T-helper 1 cell treated with Interleukin-12 subunit alpha and Interleukin-12 subunit beta and Interleukin-4 antibody, amounts not matched to agents 30 μg/mL and 1 μg/mL, for 36 hours (primary cell): ENCODE measurements around the gene MYL12B.
A peak's percentile ranks its signal among the peaks of the same experiment; 100 is the strongest.
"Not testable (repeated sequence)": the region's sequence is repeated elsewhere in the genome, so short reads cannot be mapped to it uniquely, and the experiment has no call there.

Experiments used
- H3K27ac Mint-ChIP-seq: one replicate; pipeline ENCODE4 v1.8.0; 2021; ENCODE audit warnings: mild to moderate bottlenecking, mixed read lengths
- H3K27me3 Mint-ChIP-seq: one replicate; pipeline ENCODE4 v1.8.0; 2021; ENCODE audit warnings: low read depth, mixed read lengths
- H3K36me3 Mint-ChIP-seq: one replicate; pipeline ENCODE4 v1.8.0; 2021; ENCODE audit warnings: low read depth, mixed read lengths
- H3K4me1 Mint-ChIP-seq: one replicate; pipeline ENCODE4 v1.8.0; 2021; ENCODE audit warnings: low read depth, mixed read lengths
- H3K4me3 Mint-ChIP-seq: one replicate; pipeline ENCODE4 v1.8.0; 2021; ENCODE audit warnings: mild to moderate bottlenecking, moderate library complexity, mixed read lengths
- H3K9me3 Mint-ChIP-seq: one replicate; pipeline ENCODE4 v1.8.0; 2021; ENCODE audit warnings: mixed read lengths

Gene MYL12B

DNA sequence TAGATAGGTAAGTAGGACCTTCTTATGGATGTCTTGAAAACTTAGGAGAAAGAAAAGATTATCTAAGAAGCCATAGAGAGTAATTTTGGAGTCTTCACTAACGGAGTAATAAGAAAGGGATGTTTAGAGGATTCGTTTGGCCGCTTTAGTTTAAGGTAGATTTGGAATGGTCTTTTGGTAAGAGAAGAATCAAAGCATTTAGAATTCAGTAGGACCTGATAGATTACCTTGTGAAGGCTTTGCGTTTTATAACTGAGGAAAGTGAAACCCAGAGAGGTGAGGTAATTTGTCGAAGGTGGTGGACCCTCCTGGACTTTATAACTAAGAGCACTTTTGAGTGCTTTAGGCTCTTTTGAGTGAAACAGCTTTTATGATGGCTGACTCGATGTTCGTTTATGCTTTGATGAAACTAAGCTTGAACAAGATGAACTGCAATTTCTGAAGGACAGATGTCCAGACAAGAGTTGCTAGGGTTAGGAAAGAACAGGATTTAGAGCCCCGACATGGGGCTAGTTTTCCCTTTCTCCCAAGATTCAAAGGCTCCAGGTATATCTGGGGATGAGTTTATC, 1.3 kb downstream of the MYL12B start:
- Mint-ChIP-seq H3K27ac (peak overlapping the region; percentile 70), H3K9me3 (no peaks in the 10 kb centered on the region), H3K4me1 (peaks cover 69% of the 10 kb centered on the region), H3K36me3 (peaks cover 24% of the 10 kb centered on the region), H3K4me3 (peak overlapping the region; percentile 89), H3K27me3 (no peaks in the 10 kb centered on the region)

DNA sequence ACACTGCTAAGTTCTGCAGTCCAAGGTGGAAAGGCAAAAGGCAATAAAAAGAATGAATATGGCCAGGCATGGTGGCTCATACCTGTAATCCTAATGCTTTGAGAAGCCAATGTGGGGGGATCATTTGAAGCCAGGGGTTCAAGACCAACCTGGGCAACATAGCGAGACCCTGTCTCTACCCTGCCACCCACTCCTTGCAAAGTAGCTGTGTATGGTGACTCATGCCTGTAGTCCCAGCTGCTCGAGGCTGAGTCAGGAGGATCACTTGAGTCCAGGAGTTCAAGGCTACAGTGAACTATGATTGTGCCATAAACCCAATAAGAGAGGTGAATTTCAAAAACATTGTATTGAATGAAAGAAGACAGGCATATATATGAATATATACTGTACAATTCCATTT, 2.4 kb downstream of the MYL12B start:
- Mint-ChIP-seq H3K27ac (no peak overlapping the region), H3K4me3 (peak overlapping the region; percentile 3), H3K27me3 (no peaks in the 10 kb centered on the region)

DNA sequence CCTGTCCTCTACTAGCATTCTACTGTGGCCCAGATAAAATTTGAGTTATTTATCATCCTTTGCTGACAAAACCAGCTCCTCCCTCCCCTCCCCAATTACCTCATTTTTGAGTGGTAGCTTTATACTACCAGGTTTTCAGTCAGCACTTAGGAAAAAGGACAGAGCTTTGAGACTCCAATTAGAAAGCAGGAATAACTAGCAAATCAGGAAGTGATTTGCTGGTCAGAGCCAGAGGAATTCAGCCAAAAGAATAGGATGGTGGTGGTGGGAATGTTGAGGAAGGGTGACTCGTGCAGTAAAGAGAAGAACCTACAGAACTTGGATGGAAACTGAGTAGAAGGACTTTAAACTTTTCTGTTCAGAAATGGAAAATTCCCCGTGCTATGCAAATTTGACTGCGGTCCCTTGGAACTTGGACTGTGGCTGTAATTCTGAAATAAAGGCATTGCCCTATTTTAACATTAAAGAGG, 3.7 kb downstream of the MYL12B start:
- H3K4me3 Mint-ChIP-seq = no peak overlapping the region

More for the DNA sequence above, 2.4 kb downstream of the MYL12B start:
- no peaks in the 10 kb centered on the region for H3K9me3 Mint-ChIP-seq
- H3K36me3 Mint-ChIP-seq = peaks cover 25% of the 10 kb centered on the region
- H3K4me1 Mint-ChIP-seq = peaks cover 70% of the 10 kb centered on the region

DNA sequence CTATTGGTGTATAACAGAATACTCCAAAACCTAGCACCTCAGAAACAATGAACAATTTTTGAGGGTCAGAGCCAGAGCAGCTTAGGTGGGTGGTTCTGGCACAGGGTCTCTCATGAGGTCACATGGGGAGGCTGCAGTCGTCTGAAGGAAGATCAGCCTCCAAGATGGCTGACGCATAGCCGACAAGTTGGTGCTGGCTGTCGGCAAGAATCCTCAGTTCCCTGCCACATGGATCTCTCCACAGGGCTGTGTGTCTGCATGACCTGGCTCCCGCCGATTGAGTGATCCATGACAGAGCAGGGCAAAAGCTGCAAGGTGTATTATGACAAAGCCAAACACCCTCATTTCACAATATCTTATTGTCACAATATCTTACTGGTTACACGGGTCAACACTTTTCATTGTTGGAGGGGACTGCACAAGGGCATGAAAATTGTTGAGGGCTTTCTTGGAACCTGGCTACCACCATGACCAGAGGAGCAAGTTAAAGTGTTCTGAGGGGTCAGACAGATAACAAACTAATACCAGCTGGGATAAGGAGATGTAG, 4.2 kb downstream of the MYL12B start:
- Mint-ChIP-seq H3K9me3 (no peaks in the 10 kb centered on the region), H3K27ac (no peak overlapping the region), H3K27me3 (no peaks in the 10 kb centered on the region), H3K4me3 (no peak overlapping the region), H3K36me3 (peaks cover 18% of the 10 kb centered on the region), H3K4me1 (peaks cover 69% of the 10 kb centered on the region)

More for the DNA sequence above, 3.7 kb downstream of the MYL12B start:
- Mint-ChIP-seq H3K9me3 (no peaks in the 10 kb centered on the region), H3K4me1 (peaks cover 71% of the 10 kb centered on the region), H3K27me3 (no peaks in the 10 kb centered on the region), H3K27ac (no peak overlapping the region), H3K36me3 (peaks cover 22% of the 10 kb centered on the region)

DNA sequence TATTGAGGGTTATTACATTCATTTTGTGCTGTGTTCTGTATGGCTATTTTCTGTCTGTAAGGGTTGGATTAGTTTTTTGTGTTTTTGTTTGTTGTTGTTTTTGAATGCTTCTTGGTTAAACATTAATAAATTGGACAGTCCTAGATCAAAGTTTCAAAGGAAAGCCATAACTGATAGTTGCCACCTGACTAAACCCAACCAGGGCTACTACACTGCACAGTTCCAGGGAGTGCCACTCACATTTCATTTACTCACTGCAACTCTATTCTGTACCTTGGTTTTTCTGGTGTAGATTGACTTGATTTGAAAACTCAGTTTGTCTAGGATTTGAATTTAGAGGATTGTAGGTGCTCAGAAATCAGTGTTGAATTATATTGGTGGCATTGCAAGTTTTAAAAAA, 6.4 kb downstream of the MYL12B start:
- Mint-ChIP-seq H3K27ac (no peak overlapping the region), H3K27me3 (no peaks in the 10 kb centered on the region), H3K36me3 (peaks cover 17% of the 10 kb centered on the region), H3K9me3 (no peaks in the 10 kb centered on the region), H3K4me1 (peaks cover 70% of the 10 kb centered on the region), H3K4me3 (no peak overlapping the region)

DNA sequence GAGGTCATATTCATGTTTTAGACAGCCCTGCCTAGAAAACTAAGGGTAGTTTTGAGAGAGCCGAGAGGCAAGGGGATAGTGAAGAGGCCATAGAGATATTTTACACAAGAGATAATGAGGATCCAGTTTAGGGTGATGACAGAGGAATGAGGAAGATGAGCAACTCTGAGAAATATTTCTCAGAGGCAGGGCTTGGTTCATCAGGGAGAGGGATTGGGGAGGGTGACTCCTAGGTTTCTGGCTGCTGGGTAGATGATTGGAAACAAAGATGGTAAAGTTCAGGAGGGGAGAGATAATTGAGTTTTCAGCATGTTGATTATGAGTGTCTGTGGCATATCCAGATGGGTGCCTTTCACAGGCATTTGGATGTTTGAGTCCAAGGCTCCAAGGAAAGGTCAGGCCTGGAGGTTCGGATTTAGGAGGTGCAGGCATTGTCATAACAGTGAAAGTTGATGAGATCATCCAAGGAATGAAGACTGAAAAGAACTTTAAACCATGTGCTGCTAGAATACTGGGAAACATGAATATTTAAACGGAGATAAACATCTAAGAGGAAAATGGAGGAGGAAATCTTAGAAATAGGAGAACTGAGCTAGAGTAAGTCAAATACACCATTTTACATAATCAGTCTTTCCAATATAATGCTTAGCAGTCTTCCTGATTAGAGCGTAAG, 7.4 kb downstream of the MYL12B start:
- H3K27ac Mint-ChIP-seq = no peak overlapping the region

DNA sequence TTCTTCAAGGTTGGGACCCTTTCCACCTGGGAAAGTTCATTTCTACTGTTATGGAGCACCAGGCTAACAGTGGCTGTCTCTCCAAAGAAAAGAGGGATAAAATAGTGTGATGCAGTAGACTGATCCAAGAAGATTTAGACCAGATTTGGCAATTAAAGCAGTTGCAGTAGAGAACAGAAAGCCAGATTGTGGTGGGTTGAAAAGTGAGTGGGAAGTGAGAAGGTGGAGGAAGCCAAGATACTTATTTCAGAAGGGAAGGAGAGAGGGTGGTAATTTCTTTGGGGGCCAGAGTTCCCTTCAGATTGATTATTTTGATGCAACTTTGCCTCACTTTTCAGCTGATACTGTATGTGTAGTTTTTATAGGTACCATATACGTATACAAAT, 8.0 kb downstream of the MYL12B start:
- no peaks in the 10 kb centered on the region for H3K9me3 Mint-ChIP-seq
- H3K27me3 Mint-ChIP-seq = no peaks in the 10 kb centered on the region
- H3K27ac Mint-ChIP-seq = no peak overlapping the region
- H3K4me1 Mint-ChIP-seq = peaks cover 57% of the 10 kb centered on the region
- no peak overlapping the region for H3K4me3 Mint-ChIP-seq
- H3K36me3 Mint-ChIP-seq = peaks cover 26% of the 10 kb centered on the region

More for the DNA sequence above, 7.4 kb downstream of the MYL12B start:
- peaks cover 61% of the 10 kb centered on the region for H3K4me1 Mint-ChIP-seq
- peaks cover 23% of the 10 kb centered on the region for H3K36me3 Mint-ChIP-seq
- H3K4me3 Mint-ChIP-seq = no peak overlapping the region
- no peaks in the 10 kb centered on the region for H3K27me3 Mint-ChIP-seq
- H3K9me3 Mint-ChIP-seq = no peaks in the 10 kb centered on the region

DNA sequence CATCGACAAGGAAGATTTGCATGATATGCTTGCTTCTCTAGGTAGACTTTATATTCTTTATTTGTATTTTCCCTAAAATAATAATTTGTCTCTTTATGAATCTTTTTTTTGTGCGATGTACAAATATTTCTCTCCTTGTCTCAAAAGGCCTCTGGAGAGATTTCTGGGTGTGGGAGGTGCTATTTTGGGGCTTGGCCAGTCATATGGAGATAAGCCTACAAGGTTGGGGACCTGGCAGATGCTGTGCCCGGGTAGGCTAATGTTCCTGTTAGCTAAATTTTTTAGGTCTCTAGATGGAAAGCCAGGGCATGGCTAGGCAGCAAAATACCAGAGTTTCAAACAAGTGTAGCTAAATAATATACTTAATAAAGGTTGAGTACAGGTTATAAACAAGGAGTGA, 11.1 kb downstream of the MYL12B start:
- H3K36me3 Mint-ChIP-seq = peaks cover 37% of the 10 kb centered on the region
- H3K9me3 Mint-ChIP-seq = no peaks in the 10 kb centered on the region
- peaks cover 42% of the 10 kb centered on the region for H3K4me1 Mint-ChIP-seq
- no peak overlapping the region for H3K27ac Mint-ChIP-seq
- no peaks in the 10 kb centered on the region for H3K27me3 Mint-ChIP-seq
- H3K4me3 Mint-ChIP-seq = no peak overlapping the region

DNA sequence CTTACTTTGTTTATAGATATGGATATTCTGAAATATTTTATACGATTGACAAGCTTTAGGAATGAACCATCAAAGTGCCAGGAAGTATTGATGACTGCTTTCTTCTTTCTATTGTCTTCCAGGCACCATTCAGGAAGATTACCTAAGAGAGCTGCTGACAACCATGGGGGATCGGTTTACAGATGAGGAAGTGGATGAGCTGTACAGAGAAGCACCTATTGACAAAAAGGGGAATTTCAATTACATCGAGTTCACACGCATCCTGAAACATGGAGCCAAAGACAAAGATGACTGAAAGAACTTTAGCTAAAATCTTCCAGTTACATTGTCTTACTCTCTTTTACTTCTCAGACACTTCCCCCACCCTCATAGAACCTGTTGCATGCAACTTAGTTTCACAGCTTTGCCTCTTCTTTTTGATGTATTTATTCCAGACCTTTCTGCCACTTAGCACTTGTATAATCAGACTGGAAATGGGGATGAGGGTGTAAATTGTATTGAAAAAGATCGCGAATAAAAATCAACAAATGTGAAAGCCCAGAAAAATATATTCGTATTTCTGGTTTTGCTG, 15.8 kb downstream of the MYL12B start:
- H3K36me3 Mint-ChIP-seq = peaks cover 36% of the 10 kb centered on the region
- not testable (repeated sequence) for H3K27me3 Mint-ChIP-seq, H3K9me3 Mint-ChIP-seq, H3K4me3 Mint-ChIP-seq, H3K27ac Mint-ChIP-seq
- H3K4me1 Mint-ChIP-seq = peaks cover 11% of the 10 kb centered on the region

DNA sequence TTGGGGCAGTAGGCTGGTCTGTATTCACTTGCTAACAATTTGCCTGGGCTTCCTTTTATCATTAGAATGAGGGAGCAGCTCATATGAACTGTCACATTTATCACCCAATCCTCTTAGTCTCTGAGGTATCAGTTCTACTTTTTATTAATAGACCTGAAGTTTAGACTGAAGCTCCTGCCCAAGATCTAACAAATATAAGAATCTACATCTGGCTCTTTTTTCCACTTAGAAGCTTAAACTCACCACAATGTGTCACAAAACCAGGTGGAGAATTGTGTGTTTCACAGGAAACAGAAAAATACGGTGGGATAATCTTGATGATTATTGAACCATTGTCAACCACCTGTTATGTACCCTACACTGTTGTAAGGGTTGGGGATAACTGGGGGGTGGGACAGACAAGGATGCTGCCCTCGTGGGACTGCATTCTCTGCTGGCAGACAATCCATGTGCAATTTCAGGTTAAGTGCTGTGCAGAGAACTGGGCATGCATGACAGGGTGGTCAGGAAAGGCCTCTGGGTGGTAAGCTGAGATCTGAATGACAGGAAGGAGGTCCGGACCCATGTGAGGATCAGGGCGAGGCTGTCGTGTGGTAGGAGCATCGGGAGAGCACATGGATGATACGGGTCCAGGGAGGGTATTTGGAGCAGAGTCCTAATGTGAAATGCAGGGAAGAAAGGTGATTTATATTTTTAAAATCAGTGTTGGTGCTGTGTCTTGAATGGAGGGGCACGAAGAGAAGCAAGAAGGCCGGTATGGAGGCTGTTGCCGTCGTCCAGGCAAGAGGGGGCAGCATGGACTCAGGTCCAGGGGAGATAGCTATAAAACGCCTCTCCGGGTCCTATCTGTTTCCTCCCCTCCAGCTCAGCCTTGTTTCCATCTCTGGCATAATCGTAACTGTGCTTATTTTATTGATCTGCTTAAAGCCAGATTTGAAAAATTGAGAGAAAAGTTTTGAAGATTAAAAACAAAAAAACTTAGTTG, 17.6 kb downstream of the MYL12B start:
- Mint-ChIP-seq H3K27me3 (no peaks in the 10 kb centered on the region), H3K4me1 (peaks cover 6% of the 10 kb centered on the region), H3K36me3 (peaks cover 26% of the 10 kb centered on the region), H3K27ac (no peak overlapping the region), H3K9me3 (no peaks in the 10 kb centered on the region), H3K4me3 (no peak overlapping the region)

DNA sequence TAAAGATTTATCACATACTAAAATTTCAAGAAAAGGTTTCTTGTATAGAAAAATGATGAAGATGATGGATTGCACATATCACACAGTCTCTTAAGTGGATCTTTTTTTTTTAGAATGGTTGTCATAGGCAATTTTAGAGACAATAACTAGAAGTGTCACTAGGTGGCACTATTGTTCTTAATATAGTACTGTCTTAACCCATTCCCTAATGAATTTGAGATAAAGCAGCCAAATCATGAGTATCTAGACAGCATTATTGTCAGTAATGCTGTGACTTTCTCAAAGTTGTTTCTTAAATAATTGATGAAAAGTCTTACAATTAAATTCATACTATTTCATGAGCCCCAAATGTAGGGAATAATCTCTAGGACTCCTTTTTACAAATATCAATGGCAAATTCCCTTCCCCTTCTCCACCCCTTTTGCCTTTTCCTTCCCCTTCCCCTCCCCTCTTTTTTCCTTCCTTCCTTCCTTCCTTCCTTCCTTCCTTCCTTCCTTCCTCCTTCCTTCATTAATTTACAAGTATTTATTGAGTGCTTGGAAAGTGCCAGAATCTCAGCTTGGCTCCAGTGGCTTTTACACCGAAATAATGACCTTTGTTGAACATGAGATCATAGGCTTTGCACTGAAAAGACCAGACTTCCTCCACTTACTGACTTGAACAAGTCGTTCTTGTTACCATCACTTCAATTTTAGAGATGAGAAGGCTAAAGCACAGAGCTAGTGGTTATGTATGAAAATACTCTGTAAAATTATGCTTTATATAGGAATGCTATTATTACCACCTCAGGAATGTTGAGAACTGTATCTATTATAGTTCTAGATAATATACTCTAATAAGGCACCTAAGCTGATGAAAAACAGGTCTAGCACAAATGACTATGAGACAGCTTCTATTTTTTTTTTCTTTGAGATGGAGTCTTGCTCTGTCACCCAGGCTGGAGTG, 19.8 kb downstream of the MYL12B start:
- H3K36me3 Mint-ChIP-seq = peaks cover 15% of the 10 kb centered on the region
- H3K4me1 Mint-ChIP-seq = peaks cover 4% of the 10 kb centered on the region
- no peaks in the 10 kb centered on the region for H3K27me3 Mint-ChIP-seq
- H3K4me3 Mint-ChIP-seq = no peak overlapping the region
- H3K27ac Mint-ChIP-seq = no peak overlapping the region
- no peaks in the 10 kb centered on the region for H3K9me3 Mint-ChIP-seq

DNA sequence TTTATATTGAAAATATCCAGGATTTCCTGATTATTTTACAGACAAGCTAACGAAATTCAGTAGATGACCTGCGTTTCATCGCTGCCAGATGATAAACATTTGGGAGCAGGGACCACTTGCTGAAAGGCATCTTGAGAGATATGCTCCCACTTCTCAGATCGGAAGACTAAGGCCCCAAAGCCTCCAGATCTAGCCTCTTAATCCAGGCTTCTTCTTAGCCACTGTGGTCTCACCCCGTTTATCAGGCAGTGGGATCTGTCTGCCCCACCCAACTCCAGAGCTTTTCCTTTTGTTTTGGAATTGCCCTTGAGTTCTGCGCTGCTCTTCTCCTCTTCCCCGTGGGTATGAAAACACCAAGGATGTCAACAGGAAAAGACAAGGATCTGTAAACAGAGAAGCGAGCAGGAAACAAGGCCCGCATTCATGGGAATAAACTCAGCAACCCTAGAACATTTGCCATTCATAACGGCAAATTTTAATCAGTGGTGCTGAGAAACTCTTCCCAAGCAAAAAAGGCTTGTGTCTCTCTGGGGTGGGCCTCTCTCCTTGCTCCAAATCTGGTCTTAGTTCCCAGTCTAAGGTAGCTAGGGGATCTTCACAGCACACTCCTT, 21.4 kb downstream of the MYL12B start:
- Mint-ChIP-seq H3K36me3 (peaks cover 5% of the 10 kb centered on the region), H3K27me3 (no peaks in the 10 kb centered on the region), H3K9me3 (no peaks in the 10 kb centered on the region), H3K4me3 (no peak overlapping the region), H3K4me1 (no peaks in the 10 kb centered on the region), H3K27ac (no peak overlapping the region)

DNA sequence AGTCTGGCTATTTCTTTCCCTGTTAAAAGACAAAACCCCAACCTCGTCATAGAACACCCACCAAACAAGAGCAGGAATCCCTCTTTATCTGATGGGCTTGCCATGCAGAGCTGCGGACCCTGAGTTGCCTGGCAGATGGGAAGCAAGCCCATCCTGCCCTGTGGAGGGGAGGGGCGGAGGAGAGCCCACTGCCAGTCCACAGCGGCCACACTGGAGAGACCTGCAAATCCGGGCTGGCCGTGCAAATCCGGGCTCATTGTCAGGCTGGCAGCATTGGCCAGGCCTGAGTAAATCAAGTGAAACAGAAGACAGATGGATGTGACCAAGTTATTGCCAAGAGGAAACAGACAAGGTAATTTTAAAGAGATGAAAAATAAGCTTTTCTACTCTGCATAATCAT, 22.0 kb downstream of the MYL12B start:
- Mint-ChIP-seq H3K4me3 (no peak overlapping the region), H3K9me3 (no peaks in the 10 kb centered on the region), H3K27me3 (no peaks in the 10 kb centered on the region), H3K36me3 (peaks cover 1% of the 10 kb centered on the region), H3K27ac (no peak overlapping the region), H3K4me1 (no peaks in the 10 kb centered on the region)
